ENCODE data around the gene LHFPL3. TPM values are rescaled to one million over a fixed set of nuclear protein-coding genes. Genes with fewer than 3 reads are reported as not detected.

The LHFPL3 gene
- polyA plus RNA-seq, 2 of the 4 experiments (the other 2 are of a cell fraction), result not detected

GRCh38 chr7:104814671-104815400 lies 486.4 kb downstream of the LHFPL3 start:
- no peak overlapping the region for H3K4me2 ChIP-seq
- CTCF ChIA-PET, result no interaction called here
- DNase-seq (ENCODE audit: low read depth in 1 of 2, low spot score in 1 of 2) (no peak), FAIRE-seq (no peak), ATAC-seq (no peak)
- WGBS (ENCODE audit: missing lambda C conversion rate), result 28% methylated on average over 15 of the region's 17 CpGs
- no peaks in the 10 kb centered on the region for H3K4me1 ChIP-seq
- no peak for TF ChIP-seq RAD21 (conservative IDR thresholded peaks at IDR 0.05 in 1 of 2, IDR thresholded peaks at IDR 0.05 in 1 of 2)
- TF ChIP-seq E2F6 (IDR thresholded peaks at IDR 0.05; ENCODE audit: borderline replicate concordance, low read depth), result no peak
- no peak for TF ChIP-seq JUN (IDR thresholded peaks at IDR 0.05)
- no peak for TF ChIP-seq HES2 (IDR thresholded peaks at IDR 0.05)
- no peak for TF ChIP-seq HEYL (CRISPR knock-in tag; IDR thresholded peaks at IDR 0.05)
- TF ChIP-seq JUNB (IDR thresholded peaks at IDR 0.05), result no peak
- TF ChIP-seq POLR2A (IDR thresholded peaks at IDR 0.05; ENCODE audit: low read length), result no peak
- no peak for TF ChIP-seq ZC3H11A (IDR thresholded peaks at IDR 0.05)
- no peak overlapping the region for H3K4me3 ChIP-seq
- POLR2A ChIA-PET, result no interaction called here
- no peaks in the 10 kb centered on the region for H3K9me3 ChIP-seq
- H3K27ac ChIP-seq, result no peak overlapping the region

- ChIA-PET POLR2A (no interaction called here), CTCF (interaction anchor here (0.5 to 1.7 kb wide), 2 partner anchors 32 to 458 kb away, joined by 4 to 5 read pairs; no protein-coding TSS in a partner anchor)
- Histone ChIP-seq H3K9me3 (no peaks in the 10 kb centered on the region), H3K27ac (no peak overlapping the region), H3K4me3 (no peak overlapping the region), H3K4me1 (no peaks in the 10 kb centered on the region), H3K4me2 (no peak overlapping the region)
- DNase-seq (ENCODE audit: low read depth in 1 of 2, low spot score in 1 of 2) (no peak), FAIRE-seq (no peak), ATAC-seq (no peak)
- WGBS (ENCODE audit: missing lambda C conversion rate), result 3% methylated on average over 2 of the region's 2 CpGs
- TF ChIP-seq MAX (IDR thresholded peaks at IDR 0.05), result no peak
- no peak for TF ChIP-seq HDAC2 (IDR thresholded peaks at IDR 0.05)
- TF ChIP-seq RAD21 (conservative IDR thresholded peaks at IDR 0.05 in 1 of 2, IDR thresholded peaks at IDR 0.05 in 1 of 2), result no peak
- no peak for TF ChIP-seq ZC3H11A (IDR thresholded peaks at IDR 0.05)
- no peak for TF ChIP-seq PHF8 (IDR thresholded peaks at IDR 0.05; ENCODE audit: borderline replicate concordance, low read depth)
- TF ChIP-seq USF2 (IDR thresholded peaks at IDR 0.05), result no peak
Measured at GRCh38 chr7:104816537-104816936, 488.1 kb downstream of the LHFPL3 start.

- ATAC-seq, result no peak
- TF ChIP-seq FOSL2 (IDR thresholded peaks at IDR 0.05) (no peak), FOSL2 (CRISPR knock-in tag; IDR thresholded peaks at IDR 0.05) (no peak), BCL3 (IDR thresholded peaks at IDR 0.05) (no peak), HOXB5 (CRISPR knock-in tag; IDR thresholded peaks at IDR 0.05) (no peak), KDM1A (IDR thresholded peaks at IDR 0.05; ENCODE audit: low read depth) (no peak), HEYL (CRISPR knock-in tag; IDR thresholded peaks at IDR 0.05) (no peak), POLR2AphosphoS2 (conservative IDR thresholded peaks at IDR 0.05; ENCODE audit: low read length) (no peak), CHD4 (IDR thresholded peaks at IDR 0.05; ENCODE audit: borderline replicate concordance) (no peak), PHF8 (IDR thresholded peaks at IDR 0.05; ENCODE audit: borderline replicate concordance, low read depth) (no peak), EHMT2 (IDR thresholded peaks at IDR 0.05; ENCODE audit: low read depth) (no peak), NR3C1 (IDR thresholded peaks at IDR 0.05) (no peak), PBX3 (IDR thresholded peaks at IDR 0.05) (no peak), TP53 (CRISPR knock-in tag; IDR thresholded peaks at IDR 0.05) (no peak), ZNF302 (CRISPR knock-in tag; IDR thresholded peaks at IDR 0.05) (no peak), MAFK (IDR thresholded peaks at IDR 0.05; ENCODE audit: partially characterized antibody) (no peak), HMGXB4 (CRISPR knock-in tag; IDR thresholded peaks at IDR 0.05; ENCODE audit: borderline replicate concordance) (no peak), FOSB (CRISPR knock-in tag; IDR thresholded peaks at IDR 0.05) (no peak)
Measured at GRCh38 chr7:104818961-104819880, 490.8 kb downstream of the LHFPL3 start.

More at GRCh38 chr7:104818961-104819880, 490.8 kb downstream of the LHFPL3 start:
- Histone ChIP-seq H3K4me1 (no peaks in the 10 kb centered on the region), H3K9me3 (no peaks in the 10 kb centered on the region), H3K4me2 (no peak overlapping the region), H3K4me3 (no peak overlapping the region), H3K27ac (no peak overlapping the region)
- POLR2A ChIA-PET, result no interaction called here
- FAIRE-seq (no peak), DNase-seq (ENCODE audit: low read depth in 1 of 2, low spot score in 1 of 2) (no peak)
- 43% methylated on average over 6 of the region's 6 CpGs for WGBS (ENCODE audit: missing lambda C conversion rate)
- CTCF ChIA-PET, result interaction anchor here (1.9 to 2.4 kb wide), 2 partner anchors 8 to 30 kb away, joined by 4 to 7 read pairs; no protein-coding TSS in a partner anchor
